ENCODE results near the gene FASN.

- TF ChIP-seq, protein P1, sequence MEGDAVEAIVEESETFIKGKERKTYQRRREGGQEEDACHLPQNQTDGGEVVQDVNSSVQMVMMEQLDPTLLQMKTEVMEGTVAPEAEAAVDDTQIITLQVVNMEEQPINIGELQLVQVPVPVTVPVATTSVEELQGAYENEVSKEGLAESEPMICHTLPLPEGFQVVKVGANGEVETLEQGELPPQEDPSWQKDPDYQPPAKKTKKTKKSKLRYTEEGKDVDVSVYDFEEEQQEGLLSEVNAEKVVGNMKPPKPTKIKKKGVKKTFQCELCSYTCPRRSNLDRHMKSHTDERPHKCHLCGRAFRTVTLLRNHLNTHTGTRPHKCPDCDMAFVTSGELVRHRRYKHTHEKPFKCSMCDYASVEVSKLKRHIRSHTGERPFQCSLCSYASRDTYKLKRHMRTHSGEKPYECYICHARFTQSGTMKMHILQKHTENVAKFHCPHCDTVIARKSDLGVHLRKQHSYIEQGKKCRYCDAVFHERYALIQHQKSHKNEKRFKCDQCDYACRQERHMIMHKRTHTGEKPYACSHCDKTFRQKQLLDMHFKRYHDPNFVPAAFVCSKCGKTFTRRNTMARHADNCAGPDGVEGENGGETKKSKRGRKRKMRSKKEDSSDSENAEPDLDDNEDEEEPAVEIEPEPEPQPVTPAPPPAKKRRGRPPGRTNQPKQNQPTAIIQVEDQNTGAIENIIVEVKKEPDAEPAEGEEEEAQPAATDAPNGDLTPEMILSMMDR (conservative IDR thresholded peaks at IDR 0.05; ENCODE audit: low read length) = no peak
- no peak for TF ChIP-seq EZH2phosphoT487 (IDR thresholded peaks at IDR 0.05; ENCODE audit: borderline replicate concordance)
Observed at GRCh38 chr17:82028966-82029365, 69.1 kb downstream of the FASN start.
